Measurements from ENCODE around the gene GDF15. TPM values are rescaled to one million over a fixed set of nuclear protein-coding genes. Genes with fewer than 3 reads are reported as not detected.

The GDF15 gene, protein sequence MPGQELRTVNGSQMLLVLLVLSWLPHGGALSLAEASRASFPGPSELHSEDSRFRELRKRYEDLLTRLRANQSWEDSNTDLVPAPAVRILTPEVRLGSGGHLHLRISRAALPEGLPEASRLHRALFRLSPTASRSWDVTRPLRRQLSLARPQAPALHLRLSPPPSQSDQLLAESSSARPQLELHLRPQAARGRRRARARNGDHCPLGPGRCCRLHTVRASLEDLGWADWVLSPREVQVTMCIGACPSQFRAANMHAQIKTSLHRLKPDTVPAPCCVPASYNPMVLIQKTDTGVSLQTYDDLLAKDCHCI
- total RNA-seq: 0.62 TPM
- 1 to 10 TPM in 2 of 8 donors, under 1 TPM in 6; 0.33 to 1.8 (median 0.80) TPM for polyA plus RNA-seq (ENCODE audit: insufficient read depth in 1 of 8, insufficient read length in 8 of 8, low replicate concordance in 1 of 8)
- long read RNA-seq, donor 1: 0 reads
- long read RNA-seq, donor 2: 0 reads
- long read RNA-seq, donor 3: 0 reads
- long read RNA-seq, donor 4: 0 reads
- long read RNA-seq, donor 5, partial matches to known transcripts: 0 of 1 reads
- long read RNA-seq, donor 5, other reads (novel, unspliced or antisense): 0 of 1 reads
- long read RNA-seq, donor 6: 0 reads
- long read RNA-seq, donor 7: 0 reads
- long read RNA-seq, donor 8, partial matches to known transcripts: 0 of 2 reads
- long read RNA-seq, donor 8, other reads (novel, unspliced or antisense): 0 of 2 reads
- long read RNA-seq, donor 9: 0 reads
- long read RNA-seq, donor 10: 0 reads
- long read RNA-seq, donor 11: 0 reads

DNA sequence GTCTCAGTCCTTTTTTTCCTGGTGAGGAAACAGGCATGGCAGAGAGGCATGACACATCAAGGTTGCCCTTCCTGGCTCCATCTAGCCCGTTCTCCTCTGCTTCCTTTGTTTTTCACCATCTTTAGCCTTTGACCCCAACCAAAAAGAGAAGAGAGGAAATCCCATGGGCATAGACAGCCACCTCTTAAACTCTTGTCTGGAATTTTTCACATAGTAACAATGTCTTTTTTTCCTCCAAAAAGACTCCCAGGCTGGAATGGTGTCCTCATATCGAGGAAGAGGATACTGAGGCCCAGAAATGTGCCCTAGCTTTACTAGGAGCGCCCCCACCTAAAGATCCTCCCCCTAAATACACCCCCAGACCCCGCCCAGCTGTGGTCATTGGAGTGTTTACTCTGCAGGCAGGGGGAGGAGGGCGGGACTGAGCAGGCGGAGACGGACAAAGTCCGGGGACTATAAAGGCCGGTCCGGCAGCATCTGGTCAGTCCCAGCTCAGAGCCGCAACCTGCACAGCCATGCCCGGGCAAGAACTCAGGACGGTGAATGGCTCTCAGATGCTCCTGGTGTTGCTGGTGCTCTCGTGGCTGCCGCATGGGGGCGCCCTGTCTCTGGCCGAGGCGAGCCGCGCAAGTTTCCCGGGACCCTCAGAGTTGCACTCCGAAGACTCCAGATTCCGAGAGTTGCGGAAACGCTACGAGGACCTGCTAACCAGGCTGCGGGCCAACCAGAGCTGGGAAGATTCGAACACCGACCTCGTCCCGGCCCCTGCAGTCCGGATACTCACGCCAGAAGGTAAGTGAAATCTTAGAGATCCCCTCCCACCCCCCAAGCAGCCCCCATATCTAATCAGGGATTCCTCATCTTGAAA lies at the start of gene GDF15:
TSS of gene GDF15 (plus strand) at position 484 of the 868 bp plus-strand sequence. CDS start at position 516, 32 bp downstream.
- Histone ChIP-seq H3K4me1 (ENCODE audit: control insufficient read depth, insufficient read depth, low read length) (peaks cover 21% of the 10 kb centered on the region), H3K36me3 (ENCODE audit: control insufficient read depth, insufficient read depth, low read length) (no peaks in the 10 kb centered on the region), H3K9me3 (replicated peaks; ENCODE audit: control insufficient read depth, low read depth, low read length) (peaks cover 2% of the 10 kb centered on the region), H3K27me3 (ENCODE audit: control insufficient read depth, insufficient read depth, low read length) (peaks cover 35% of the 10 kb centered on the region), H3K4me3 (ENCODE audit: low read length) (no peak within 1 kb of the TSS), H3K27ac (ENCODE audit: low read length) (no peak within 1 kb of the TSS)
- peak; percentile 53 for DNase-seq
- WGBS (ENCODE audit: insufficient coverage): 33% methylated on average over 29 of the region's 33 CpGs

DNA sequence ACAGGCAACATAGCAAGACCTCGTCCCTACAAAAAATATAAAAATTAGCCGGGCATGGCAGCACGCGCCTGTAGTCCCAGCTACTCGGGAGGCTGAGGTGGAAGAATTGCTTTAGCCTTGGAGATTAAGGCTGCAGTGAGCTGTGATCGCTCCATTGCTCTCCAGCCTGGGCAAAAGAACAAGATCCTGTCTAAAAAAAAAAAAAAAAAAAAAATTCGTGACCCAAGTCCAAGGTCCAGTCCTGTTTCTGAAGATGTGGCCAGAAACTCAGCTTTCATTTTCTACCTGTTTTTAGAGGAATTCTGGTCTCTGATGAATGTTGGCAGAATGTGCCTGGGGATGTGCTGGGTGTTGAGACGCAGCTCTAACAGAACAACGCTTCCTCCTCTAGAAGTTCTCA lies 47.4 kb upstream of the GDF15 start:
- no peak overlapping the region for H3K4me3 ChIP-seq (ENCODE audit: low read length)
- WGBS (ENCODE audit: insufficient coverage): no CpG with 5 or more reads among the region's 9 CpGs
- H3K36me3 ChIP-seq (ENCODE audit: control insufficient read depth, insufficient read depth, low read length): peaks cover 3% of the 10 kb centered on the region
- H3K27me3 ChIP-seq (ENCODE audit: control insufficient read depth, insufficient read depth, low read length): no peaks in the 10 kb centered on the region
- no peak overlapping the region for H3K27ac ChIP-seq (ENCODE audit: low read length)
- H3K4me1 ChIP-seq (ENCODE audit: control insufficient read depth, insufficient read depth, low read length): peaks cover 17% of the 10 kb centered on the region
- DNase-seq: no peak
- no peaks in the 10 kb centered on the region for H3K9me3 ChIP-seq (replicated peaks; ENCODE audit: control insufficient read depth, low read depth, low read length)

DNA sequence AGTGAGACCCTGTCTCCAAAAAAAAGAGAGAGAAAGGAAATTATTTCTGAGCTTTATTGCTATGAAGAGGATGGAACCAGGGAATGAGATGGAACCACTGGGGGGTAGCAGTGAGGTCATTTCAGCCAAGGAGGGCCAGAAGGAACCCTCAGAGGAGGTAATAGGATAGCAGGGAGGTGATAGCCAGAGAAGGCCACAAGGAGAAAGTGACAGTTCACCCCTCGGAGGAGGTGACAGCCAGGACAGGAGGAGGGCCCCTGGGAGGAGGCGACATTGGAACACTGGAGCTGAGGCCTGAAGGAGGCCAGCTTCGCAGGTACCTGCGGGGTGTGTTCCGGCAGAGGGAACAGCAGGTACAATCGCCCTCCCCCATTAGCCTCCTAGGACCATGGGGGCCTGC lies 46.2 kb upstream of the GDF15 start:
- no peak overlapping the region for H3K27ac ChIP-seq (ENCODE audit: low read length)
- H3K27me3 ChIP-seq (ENCODE audit: control insufficient read depth, insufficient read depth, low read length): no peaks in the 10 kb centered on the region
- 36% methylated on average over 6 of the region's 6 CpGs for WGBS (ENCODE audit: insufficient coverage)
- no peak for DNase-seq
- no peaks in the 10 kb centered on the region for H3K9me3 ChIP-seq (replicated peaks; ENCODE audit: control insufficient read depth, low read depth, low read length)
- peaks cover 17% of the 10 kb centered on the region for H3K4me1 ChIP-seq (ENCODE audit: control insufficient read depth, insufficient read depth, low read length)
- peak overlapping the region; percentile 81 for H3K4me3 ChIP-seq (ENCODE audit: low read length)
- peaks cover 7% of the 10 kb centered on the region for H3K36me3 ChIP-seq (ENCODE audit: control insufficient read depth, insufficient read depth, low read length)

DNA sequence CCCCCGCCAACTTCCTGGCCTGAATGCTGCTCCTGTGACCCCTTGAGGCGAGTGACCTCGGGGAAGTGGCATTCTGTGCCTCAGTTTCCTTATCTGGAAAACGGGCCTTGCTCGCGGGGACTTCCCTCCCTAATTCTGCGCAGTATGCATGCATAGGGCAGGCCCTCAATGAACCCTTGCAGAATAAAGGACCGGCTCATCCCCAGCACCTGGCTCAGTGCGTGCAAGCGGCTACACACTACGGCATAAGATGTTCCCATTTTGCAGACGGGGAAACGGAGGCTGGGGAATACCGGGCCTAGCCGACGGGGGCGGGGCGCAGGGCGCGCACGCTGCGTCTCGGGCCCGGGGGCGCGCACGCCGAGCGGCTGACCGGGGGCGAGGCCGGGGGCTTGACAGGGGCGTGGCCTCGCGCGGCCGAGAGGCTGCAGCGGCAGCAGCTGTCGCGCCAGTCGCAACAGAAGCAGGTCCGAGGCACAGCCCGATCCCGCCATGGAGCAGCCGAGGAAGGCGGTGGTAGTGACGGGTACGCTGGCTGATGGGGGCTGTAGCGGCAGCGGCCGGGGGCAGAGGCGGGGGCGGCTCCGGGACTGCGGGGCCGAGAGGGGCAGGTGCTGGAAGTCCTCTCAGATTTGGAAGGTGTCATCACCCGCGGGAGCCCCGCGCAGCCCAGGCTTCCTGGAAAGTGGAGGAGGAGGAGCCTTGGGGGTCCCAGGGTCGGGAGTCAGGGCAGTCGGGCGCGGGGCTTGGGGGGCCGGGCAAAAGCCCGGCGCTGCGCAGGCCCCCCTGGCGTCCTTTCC lies 45.6 kb upstream of the GDF15 start, which contains the start of gene PGPEP1:
TSS of gene PGPEP1 (plus strand) at position 409 of the 800 bp plus-strand sequence. CDS start at position 493, 84 bp downstream.
- peak within 1 kb of the TSS; percentile 42 for H3K27ac ChIP-seq (ENCODE audit: low read length)
- peak; percentile 85 for DNase-seq

DNA sequence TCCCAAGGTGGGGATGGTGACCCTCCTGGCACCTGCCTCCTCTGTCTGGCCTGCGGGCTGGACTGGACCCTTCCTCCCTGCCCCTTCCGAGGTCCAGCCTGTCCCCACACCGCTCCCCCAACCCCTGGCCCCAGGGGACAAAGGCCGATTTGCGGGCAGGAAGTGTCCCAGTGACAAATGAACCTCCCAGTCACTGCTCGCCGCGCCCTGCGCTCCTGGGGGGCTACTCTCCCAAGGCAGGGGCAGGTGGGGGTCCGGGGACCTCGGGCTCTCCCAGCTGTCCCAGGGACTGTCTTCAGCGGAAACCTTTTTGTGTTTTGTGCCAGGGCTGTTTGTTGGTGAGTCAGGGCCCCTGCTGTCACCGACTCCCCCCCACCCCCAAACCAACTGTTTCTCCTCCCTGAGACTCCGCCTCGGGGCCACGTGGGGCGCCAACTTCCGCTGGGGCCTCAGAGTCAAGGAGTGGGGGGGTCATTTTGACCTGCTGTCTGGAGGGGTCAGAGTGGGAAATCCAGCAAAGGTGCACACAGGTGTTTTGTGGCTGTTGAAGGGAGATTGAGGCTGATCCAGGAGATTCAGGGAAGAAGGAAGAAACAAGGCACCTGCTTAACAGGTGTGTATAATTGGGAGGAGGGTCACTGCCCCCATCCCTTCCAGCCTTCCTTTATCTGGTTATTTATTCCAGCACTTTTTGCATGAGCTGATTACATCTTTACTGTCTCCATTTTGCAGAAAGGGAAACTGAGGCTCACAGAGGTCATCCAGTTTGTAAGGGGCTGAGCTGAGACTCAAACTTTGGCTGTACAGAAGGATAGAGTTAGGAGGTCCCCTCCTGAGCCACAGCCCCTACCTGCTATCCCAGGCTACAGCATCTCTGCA lies 44.7 kb upstream of the GDF15 start:
- Histone ChIP-seq H3K4me3 (ENCODE audit: low read length) (peak overlapping the region; percentile 81), H3K27me3 (ENCODE audit: control insufficient read depth, insufficient read depth, low read length) (no peaks in the 10 kb centered on the region), H3K4me1 (ENCODE audit: control insufficient read depth, insufficient read depth, low read length) (peaks cover 17% of the 10 kb centered on the region), H3K27ac (ENCODE audit: low read length) (peak overlapping the region; percentile 42), H3K36me3 (ENCODE audit: control insufficient read depth, insufficient read depth, low read length) (peaks cover 9% of the 10 kb centered on the region), H3K9me3 (replicated peaks; ENCODE audit: control insufficient read depth, low read depth, low read length) (no peaks in the 10 kb centered on the region)
- WGBS (ENCODE audit: insufficient coverage): 3% methylated on average over 5 of the region's 18 CpGs
- DNase-seq: peak; percentile 56

More for the DNA sequence above, 45.6 kb upstream of the GDF15 start, which contains the start of gene PGPEP1:
- Histone ChIP-seq H3K9me3 (replicated peaks; ENCODE audit: control insufficient read depth, low read depth, low read length) (no peaks in the 10 kb centered on the region), H3K27me3 (ENCODE audit: control insufficient read depth, insufficient read depth, low read length) (no peaks in the 10 kb centered on the region), H3K4me1 (ENCODE audit: control insufficient read depth, insufficient read depth, low read length) (peaks cover 17% of the 10 kb centered on the region), H3K4me3 (ENCODE audit: low read length) (peak within 1 kb of the TSS; percentile 81), H3K36me3 (ENCODE audit: control insufficient read depth, insufficient read depth, low read length) (peaks cover 9% of the 10 kb centered on the region)
- WGBS (ENCODE audit: insufficient coverage): 6% methylated on average over 62 of the region's 69 CpGs

DNA sequence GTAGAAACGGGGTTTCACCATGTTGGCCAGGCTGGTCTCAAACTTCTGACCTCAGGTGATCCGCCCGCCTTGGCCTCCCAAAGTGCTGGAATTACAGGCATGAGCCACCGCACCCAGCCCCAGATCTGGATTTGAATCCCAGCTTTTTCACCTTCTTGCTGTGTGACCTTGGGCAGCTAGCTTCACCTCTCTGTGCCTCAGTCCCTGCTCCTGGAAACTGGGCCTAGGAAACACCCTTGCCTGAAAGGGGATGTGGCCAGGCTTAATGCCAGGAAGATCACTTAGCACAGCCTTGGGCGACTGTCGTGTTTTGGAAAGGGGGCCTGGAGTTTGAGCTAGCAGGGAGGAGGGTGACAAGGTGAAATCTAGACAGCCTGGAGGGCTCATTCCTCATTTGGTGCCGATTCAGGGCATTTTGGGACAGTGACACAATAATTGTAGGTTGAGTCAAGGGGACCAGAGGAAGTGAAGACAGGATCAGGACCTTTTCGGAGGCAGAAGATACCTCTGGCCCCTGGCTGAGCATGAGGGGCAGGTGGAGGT lies 43.8 kb upstream of the GDF15 start:
- H3K36me3 ChIP-seq (ENCODE audit: control insufficient read depth, insufficient read depth, low read length): peaks cover 9% of the 10 kb centered on the region
- H3K9me3 ChIP-seq (replicated peaks; ENCODE audit: control insufficient read depth, low read depth, low read length): no peaks in the 10 kb centered on the region
- H3K27me3 ChIP-seq (ENCODE audit: control insufficient read depth, insufficient read depth, low read length): no peaks in the 10 kb centered on the region
- no peak overlapping the region for H3K4me3 ChIP-seq (ENCODE audit: low read length)
- H3K4me1 ChIP-seq (ENCODE audit: control insufficient read depth, insufficient read depth, low read length): peaks cover 17% of the 10 kb centered on the region
- no peak overlapping the region for H3K27ac ChIP-seq (ENCODE audit: low read length)
- DNase-seq: no peak
- 78% methylated on average over 8 of the region's 8 CpGs for WGBS (ENCODE audit: insufficient coverage)

DNA sequence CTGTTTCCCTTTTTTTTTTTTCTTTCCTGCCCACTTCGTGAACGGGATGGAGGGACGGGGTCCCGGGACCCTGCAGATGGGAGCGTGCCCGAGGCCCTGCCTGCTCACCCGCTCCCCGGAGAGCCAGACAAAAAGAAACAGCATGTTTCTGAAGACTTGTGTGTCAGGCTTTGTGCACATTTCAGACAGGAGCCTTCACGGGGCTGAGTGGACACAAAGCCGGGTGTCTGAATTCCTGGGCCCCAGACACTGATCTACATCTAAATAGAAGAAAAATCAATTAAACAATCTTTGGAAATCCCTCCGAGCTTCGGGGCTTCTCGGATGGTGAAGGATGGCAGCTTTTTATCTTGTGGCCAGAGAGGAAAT lies 41.4 kb upstream of the GDF15 start:
- WGBS (ENCODE audit: insufficient coverage): 43% methylated on average over 6 of the region's 13 CpGs
- Histone ChIP-seq H3K27me3 (ENCODE audit: control insufficient read depth, insufficient read depth, low read length) (no peaks in the 10 kb centered on the region), H3K36me3 (ENCODE audit: control insufficient read depth, insufficient read depth, low read length) (peaks cover 9% of the 10 kb centered on the region)

DNA sequence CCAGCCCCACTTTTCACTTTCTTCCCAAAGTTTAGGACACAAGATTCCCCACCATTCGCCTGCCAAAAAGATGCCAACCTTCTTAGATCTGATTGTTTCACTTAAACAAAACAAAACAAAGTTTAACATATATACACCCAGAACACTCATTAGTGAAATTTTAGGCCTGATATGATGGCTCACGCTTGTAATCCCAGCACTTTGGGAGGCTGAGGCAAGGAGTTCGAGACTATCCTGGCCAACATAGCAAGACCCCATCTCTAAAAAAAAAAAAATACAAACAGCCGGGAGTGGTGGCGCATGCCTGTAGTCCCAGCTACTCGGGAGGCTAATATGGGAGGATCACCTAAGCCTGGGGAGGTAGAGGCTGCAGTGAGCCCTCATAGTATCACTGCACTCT lies 40.7 kb upstream of the GDF15 start:
- no peak for DNase-seq
- 90% methylated on average over 2 of the region's 6 CpGs for WGBS (ENCODE audit: insufficient coverage)
- no peak overlapping the region for H3K27ac ChIP-seq (ENCODE audit: low read length)
- peaks cover 9% of the 10 kb centered on the region for H3K36me3 ChIP-seq (ENCODE audit: control insufficient read depth, insufficient read depth, low read length)
- no peak overlapping the region for H3K4me3 ChIP-seq (ENCODE audit: low read length)
- H3K27me3 ChIP-seq (ENCODE audit: control insufficient read depth, insufficient read depth, low read length): no peaks in the 10 kb centered on the region
- H3K9me3 ChIP-seq (replicated peaks; ENCODE audit: control insufficient read depth, low read depth, low read length): no peaks in the 10 kb centered on the region
- peaks cover 10% of the 10 kb centered on the region for H3K4me1 ChIP-seq (ENCODE audit: control insufficient read depth, insufficient read depth, low read length)

More for the DNA sequence above, 41.4 kb upstream of the GDF15 start:
- no peaks in the 10 kb centered on the region for H3K9me3 ChIP-seq (replicated peaks; ENCODE audit: control insufficient read depth, low read depth, low read length)
- H3K27ac ChIP-seq (ENCODE audit: low read length): no peak overlapping the region
- H3K4me3 ChIP-seq (ENCODE audit: low read length): no peak overlapping the region
- H3K4me1 ChIP-seq (ENCODE audit: control insufficient read depth, insufficient read depth, low read length): peaks cover 17% of the 10 kb centered on the region
- DNase-seq: no peak

Data from muscle of leg (tissue), 16 donors.